ENCODE results near the gene GPR17. TPM values are rescaled to one million over a fixed set of nuclear protein-coding genes. Genes with fewer than 3 reads are reported as not detected.

GPR17 gene
- total RNA-seq, 1 donor from 2014 or later, result 0.18 TPM

GRCh38 chr2:127599211-127599610, 46.7 kb upstream of the GPR17 start:
- Histone ChIP-seq H2AFZ (ENCODE audit: low read depth, low read length) (no peak overlapping the region), H3K4me3 (ENCODE audit: insufficient read depth, low read depth, low read length) (no peak overlapping the region), H3K9me3 (ENCODE audit: insufficient read depth, low read depth, low read length) (no peaks in the 10 kb centered on the region), H3K4me1 (ENCODE audit: insufficient read depth, low read length) (peaks cover 6% of the 10 kb centered on the region), H4K20me1 (ENCODE audit: insufficient read depth, low read length) (no peaks in the 10 kb centered on the region), H3K4me2 (ENCODE audit: low read length) (peak overlapping the region; percentile 46), H3K36me3 (ENCODE audit: insufficient read depth, low read length) (no peaks in the 10 kb centered on the region), H3K27ac (ENCODE audit: low read depth, low read length) (peak overlapping the region; percentile 23), H3K9ac (ENCODE audit: low read length) (no peak overlapping the region), H3K79me2 (ENCODE audit: insufficient read depth, low read length) (no peaks in the 10 kb centered on the region), H3K27me3 (ENCODE audit: insufficient read depth, low read length) (no peaks in the 10 kb centered on the region)
- DNase-seq (ENCODE audit: low read depth), result no peak
- Mint-ChIP-seq H3K4me1 (ENCODE audit: low read depth, unreplicated experiment) (peaks cover 12% of the 10 kb centered on the region), H3K9me3 (ENCODE audit: unreplicated experiment) (peaks cover 40% of the 10 kb centered on the region), H3K27me3 (ENCODE audit: low read depth, unreplicated experiment) (peaks cover 4% of the 10 kb centered on the region), H3K27ac (ENCODE audit: unreplicated experiment) (peak overlapping the region; percentile 5), H3K36me3 (ENCODE audit: low read depth, unreplicated experiment) (peaks cover 2% of the 10 kb centered on the region), H3K4me3 (ENCODE audit: unreplicated experiment) (no peak overlapping the region)
- TF ChIP-seq CTCF (IDR thresholded peaks at IDR 0.05; ENCODE audit: insufficient read depth, low read depth, low read length) (no peak), EZH2 (IDR thresholded peaks at IDR 0.05; ENCODE audit: insufficient read depth, low read length) (no peak)
- peak; percentile 50 for FAIRE-seq

GRCh38 chr2:127604986-127605385, 41.0 kb upstream of the GPR17 start:
- no peaks in the 10 kb centered on the region for H3K9me3 ChIP-seq (ENCODE audit: insufficient read depth, low read depth, low read length)

More at GRCh38 chr2:127604986-127605385, 41.0 kb upstream of the GPR17 start:
- peaks cover 34% of the 10 kb centered on the region for H3K9me3 Mint-ChIP-seq (ENCODE audit: unreplicated experiment)
- no peak overlapping the region for H2AFZ ChIP-seq (ENCODE audit: low read depth, low read length)
- FAIRE-seq, result no peak
- no peak overlapping the region for H3K4me2 ChIP-seq (ENCODE audit: low read length)
- TF ChIP-seq EZH2 (IDR thresholded peaks at IDR 0.05; ENCODE audit: insufficient read depth, low read length) (no peak), CTCF (IDR thresholded peaks at IDR 0.05; ENCODE audit: insufficient read depth, low read depth, low read length) (no peak)
- H3K36me3 Mint-ChIP-seq (ENCODE audit: low read depth, unreplicated experiment), result peaks cover 3% of the 10 kb centered on the region
- no peak overlapping the region for H3K27ac ChIP-seq (ENCODE audit: low read depth, low read length)
- no peaks in the 10 kb centered on the region for H3K27me3 ChIP-seq (ENCODE audit: insufficient read depth, low read length)
- no peak overlapping the region for H3K4me3 Mint-ChIP-seq (ENCODE audit: unreplicated experiment)
- H3K27me3 Mint-ChIP-seq (ENCODE audit: low read depth, unreplicated experiment), result peaks cover 13% of the 10 kb centered on the region
- no peak overlapping the region for H3K4me3 ChIP-seq (ENCODE audit: insufficient read depth, low read depth, low read length)
- no peak overlapping the region for H3K27ac Mint-ChIP-seq (ENCODE audit: unreplicated experiment)
- no peaks in the 10 kb centered on the region for H4K20me1 ChIP-seq (ENCODE audit: insufficient read depth, low read length)
- DNase-seq (ENCODE audit: low read depth), result no peak
- H3K4me1 Mint-ChIP-seq (ENCODE audit: low read depth, unreplicated experiment), result peaks cover 5% of the 10 kb centered on the region
- H3K4me1 ChIP-seq (ENCODE audit: insufficient read depth, low read length), result no peaks in the 10 kb centered on the region
- no peak overlapping the region for H3K9ac ChIP-seq (ENCODE audit: low read length)
- no peaks in the 10 kb centered on the region for H3K36me3 ChIP-seq (ENCODE audit: insufficient read depth, low read length)
- H3K79me2 ChIP-seq (ENCODE audit: insufficient read depth, low read length), result no peaks in the 10 kb centered on the region

All from astrocyte (in vitro differentiated cells and primary cell).